ENCODE data around the gene IVD.

IVD gene

DNA sequence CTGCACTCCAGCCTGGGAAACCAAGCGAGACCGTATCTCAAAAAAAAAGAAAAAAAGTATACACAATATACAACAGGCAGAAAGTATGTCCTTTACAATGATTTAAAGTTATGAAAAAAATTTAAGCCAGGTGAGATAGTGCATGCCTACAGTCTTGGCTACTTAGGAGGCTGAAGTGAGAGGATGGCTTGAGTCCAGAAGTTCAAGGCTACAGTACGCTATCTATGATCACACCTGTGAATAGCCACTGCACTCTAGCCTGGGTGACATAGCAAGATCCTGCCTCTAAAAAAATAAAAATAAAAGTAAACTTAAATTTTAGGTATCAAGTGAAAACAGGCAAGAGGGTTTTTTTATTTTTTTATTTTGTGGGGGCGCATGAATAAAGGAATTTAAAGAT lies 26.2 kb upstream of the IVD start:
- no peak for DNase-seq

GRCh38 chr15:40379853-40380252 lies 25.7 kb upstream of the IVD start:
- no peak for DNase-seq

DNA sequence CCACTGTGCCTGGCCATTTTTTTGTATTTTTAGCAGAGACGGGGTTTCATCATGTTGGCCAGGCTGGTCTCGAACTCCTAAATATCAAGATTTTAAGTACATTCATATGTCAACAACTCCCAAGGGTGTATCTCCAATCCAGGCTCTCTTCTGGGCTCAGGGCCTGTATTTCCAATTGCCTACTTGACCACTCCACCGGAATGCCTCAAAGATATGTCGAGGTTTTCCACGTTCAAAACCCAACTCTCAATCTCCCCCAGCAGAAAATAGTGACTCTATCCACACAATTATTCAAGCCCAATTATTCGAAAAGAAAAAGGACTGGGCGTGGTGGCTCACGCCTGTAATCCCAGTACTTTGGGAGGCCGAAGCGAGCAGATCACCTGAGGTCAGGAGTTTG lies 25.0 kb upstream of the IVD start:
- DNase-seq = no peak

GRCh38 chr15:40381818-40382529 lies 23.6 kb upstream of the IVD start:
- no peak for DNase-seq

DNA sequence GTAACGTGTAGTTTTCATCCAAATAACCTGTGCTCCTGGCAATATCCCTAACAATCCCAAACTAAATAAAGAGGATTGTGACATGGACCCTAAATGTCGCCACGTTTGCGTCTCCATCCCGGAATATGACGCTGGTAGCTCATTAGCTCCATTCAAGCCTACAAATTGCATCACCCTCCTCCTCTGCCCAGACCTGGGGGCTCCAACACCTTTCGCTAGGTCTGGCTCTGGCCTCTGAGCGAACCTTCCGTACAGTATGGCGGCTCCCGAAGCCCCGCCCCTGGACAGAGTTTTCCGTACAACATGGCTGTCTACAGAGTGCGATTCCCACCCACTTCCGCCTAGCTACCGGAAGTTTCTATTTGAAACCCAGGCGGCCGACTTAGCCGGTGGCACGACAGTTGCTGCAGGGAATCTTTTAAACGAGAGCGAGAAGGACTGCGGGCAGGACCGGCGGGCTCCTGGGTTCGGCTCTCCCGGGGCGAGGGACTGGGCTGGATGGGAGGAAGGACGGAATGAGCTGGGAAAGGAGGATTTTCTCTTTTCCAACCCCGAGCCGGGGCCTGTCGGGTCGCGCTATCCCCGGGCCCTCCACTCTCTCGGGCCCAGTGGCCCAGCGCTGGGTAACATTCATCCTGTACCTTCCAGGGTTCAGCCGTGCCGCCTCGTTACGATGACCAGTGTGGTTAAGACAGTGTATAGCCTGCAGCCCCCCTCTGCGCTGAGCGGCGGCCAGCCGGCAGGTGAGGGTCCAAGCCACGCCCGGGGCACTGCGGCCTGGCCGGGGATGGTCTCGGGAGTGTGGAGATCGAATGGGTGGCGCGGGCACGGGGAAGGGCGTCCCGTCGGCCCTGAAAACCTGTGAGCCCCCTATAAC lies 22.8 kb upstream of the IVD start, which contains the start of gene KNSTRN:
KNSTRN (plus strand) TSS at position 142 of the 877 bp plus-strand sequence; CDS start at position 257, 115 bp downstream.
- peak; percentile 78 for DNase-seq

GRCh38 chr15:40386480-40386879 lies 19.1 kb upstream of the IVD start:
- no peak for DNase-seq

DNA sequence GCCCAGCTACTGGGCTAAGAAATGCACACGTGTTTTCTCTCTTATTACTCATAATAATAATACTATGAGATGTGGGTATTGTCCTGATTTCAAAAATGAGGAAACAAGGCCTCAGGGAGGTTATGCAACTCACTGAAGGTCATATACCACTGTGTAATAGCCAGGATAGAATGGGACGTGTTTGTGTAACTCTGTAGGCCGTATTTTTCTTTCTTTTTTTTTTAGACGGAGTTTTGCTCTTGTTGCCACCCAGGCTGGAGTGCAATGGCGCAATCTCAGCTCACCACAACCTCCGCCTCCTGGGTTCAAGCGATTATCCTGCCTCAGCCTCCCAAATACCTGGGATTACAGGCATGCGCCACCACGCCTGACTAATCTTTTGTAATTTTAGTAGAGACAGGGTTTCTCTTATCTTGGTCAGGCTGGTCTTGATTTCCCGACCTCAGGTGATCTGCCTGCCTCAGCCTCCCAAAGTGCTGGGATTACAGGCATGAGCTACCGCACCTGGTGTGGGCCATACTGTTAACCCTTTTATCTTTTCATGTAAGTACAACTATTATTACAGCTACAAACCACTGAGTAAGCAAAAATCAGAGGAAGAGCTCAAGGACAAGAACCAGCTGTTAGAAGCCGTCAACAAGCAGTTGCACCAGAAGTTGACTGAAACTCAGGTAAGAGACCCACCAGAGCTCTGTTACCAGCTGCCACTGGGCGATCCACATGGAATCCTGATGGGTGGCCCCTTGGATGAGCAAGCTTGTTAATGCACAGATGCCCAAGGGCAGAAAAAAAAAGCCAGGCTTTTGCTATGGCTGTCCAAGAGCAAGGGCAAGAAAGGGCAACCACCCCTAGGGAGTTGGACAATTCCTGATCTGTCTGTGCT lies 16.4 kb upstream of the IVD start:
- DNase-seq = no peak

GRCh38 chr15:40389824-40390595 lies 15.6 kb upstream of the IVD start:
- DNase-seq = no peak

DNA sequence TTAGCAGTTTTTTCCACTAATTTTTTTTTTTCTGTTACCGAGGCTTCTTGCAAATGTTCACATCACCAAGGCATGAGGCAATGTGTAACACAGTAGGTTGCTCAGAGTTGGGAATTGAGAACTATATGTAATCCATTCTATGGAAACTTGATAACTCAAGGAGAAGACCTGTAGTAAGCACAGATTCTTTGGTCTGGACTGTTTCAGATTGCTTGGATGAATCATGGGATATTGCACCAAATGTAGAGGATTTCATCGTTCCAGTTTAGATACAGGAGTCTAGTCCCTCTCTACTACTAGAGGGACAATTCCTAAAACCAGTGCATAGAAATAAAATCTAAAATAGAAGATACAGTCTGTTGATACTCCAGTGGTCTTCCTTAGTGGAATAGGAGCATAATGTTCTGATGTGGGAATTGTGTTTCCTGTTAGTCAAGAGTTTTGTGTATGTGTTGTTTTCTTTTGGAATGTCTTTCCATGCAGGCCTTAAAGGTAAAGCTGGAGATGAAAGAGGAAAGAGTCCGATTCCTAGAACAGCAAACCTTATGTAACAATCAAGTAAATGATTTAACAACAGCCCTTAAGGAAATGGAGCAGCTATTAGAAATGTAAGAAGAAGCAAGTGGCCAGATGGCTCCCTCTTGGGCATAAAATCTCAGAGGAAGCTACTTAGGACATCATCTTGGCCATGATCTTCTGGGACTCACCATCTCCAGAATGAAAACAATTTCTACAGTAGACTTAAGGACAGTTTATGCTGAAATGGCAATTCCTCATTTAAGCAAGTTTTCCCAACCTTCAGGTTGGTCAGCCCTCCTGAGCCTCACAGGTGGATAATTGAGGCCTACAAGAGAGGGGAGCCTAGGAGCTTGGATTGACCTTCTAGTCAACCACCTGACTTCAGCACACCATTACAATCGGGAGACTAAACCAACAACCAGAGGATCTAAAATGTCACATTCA lies 12.3 kb upstream of the IVD start:
- DNase-seq = no peak

DNA sequence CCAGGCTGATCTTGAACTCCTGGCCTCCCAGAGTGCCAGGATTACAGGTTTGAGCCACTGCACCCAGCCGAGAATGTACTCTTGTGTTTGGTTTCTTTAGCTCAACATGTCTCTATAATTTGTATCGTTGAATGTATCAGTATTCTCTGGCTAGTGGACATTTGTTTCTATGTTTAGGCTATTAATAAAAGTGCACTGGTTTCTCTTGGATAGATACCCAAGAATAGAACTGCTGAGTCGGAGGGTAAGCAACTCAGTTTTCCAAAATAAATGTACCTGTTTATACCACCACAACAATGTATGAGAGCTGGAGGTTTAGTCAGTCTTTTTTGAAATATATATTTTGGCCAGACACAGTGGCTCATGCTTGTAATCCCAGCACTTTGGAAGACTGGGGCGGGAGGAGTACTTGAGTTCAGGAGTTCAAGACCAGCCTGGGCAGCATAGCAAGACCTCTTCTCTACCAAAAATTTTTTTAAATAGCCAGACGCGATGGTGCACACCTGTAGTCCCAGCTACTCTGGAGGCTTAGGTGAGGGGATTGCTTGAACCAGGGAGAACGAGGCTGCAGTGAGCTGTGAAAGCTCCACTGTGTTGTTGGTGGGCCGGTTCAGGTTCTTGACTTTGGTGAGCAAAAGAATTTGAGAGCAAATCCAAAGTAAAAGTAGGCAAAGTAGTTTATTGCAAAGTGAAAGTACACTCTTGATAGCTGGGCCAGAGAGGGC lies 7.7 kb upstream of the IVD start:
- DNase-seq = no peak

- no peak for DNase-seq
These were observed 7.2 kb upstream of the IVD start for GRCh38 chr15:40398413-40398873.

DNA sequence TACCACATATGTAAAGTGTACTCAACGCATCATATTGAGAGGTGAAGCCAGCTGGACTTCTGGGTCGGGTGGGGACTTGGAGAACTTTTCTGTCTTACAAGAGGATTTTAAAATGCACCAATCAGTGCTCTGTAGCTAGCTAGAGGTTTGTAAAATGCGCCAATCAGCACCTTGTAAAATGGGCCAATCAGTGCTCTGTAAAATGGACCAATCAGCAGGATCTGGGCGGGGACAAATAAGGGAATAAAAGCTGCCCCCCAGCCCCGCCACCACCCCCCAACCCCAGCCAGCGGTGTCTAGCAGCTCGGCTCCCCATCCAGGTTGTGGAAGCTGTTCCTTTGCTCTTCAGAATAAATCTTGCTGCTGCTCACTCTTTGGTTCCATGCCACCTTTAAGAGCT lies 6.2 kb upstream of the IVD start:
- DNase-seq = no peak

DNA sequence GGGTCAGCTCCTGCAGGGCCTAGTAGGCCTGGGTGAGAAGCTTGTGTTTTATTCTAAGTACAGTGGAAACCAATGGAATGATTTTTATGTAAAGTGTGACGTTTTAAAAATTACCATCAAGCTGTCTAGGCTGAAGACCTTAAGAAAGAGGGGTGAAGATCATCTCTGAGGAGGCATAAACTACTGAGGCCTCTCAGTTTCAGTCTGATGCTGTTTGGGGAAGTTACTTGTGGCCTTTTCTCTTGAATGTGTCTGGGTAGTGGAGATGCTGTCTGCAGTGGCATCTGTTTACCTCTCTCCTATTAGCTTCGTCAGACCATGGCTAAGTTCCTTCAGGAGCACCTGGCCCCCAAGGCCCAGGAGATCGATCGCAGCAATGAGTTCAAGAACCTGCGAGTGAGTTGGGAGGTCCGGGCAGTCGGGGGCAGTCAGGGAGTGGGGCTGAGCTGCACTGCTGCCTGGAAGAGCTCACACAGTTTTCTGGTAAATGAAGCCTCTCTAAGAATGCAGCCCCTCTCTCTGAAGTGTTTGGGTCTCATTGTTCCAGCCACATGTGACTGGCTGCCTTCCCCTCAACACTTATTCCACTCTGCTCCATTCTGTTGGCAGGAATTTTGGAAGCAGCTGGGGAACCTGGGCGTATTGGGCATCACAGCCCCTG lies 1.9 kb downstream of the IVD start:
- no peak for DNase-seq

DNA sequence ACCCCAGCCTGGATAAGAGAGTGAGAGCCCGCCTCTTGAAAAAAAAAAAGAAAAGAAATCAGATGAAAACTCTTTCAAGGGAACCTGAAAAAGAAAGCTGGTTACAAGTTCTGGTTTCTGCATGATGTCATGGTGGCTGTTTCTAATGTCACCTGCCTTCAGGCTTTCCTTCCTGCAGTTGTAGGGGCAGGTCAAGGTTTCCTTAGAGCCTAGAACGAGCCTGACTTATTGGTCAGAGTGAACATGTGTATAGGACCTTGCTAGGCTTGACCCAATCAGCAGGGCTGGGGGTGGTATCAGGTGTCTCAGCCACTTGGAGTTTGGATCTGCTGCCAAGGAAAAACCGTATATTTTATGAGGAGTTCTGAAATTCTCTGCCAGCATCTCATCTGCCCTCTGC lies 3.8 kb downstream of the IVD start:
- no peak for DNase-seq

DNA sequence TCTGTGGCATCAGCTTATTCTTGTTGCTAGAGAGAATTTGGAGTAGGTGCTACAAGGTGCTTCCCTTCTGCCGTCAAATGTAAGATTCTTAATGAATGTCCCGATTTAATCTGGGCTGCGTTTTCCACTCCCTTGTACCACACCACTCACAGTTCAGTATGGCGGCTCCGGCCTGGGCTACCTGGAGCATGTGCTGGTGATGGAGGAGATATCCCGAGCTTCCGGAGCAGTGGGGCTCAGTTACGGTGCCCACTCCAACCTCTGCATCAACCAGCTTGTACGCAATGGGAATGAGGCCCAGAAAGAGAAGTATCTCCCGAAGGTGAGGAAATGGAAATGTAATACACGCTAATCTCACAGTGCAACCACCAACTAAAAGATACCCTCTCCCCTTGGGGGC lies 4.9 kb downstream of the IVD start:
- no peak for DNase-seq

DNA sequence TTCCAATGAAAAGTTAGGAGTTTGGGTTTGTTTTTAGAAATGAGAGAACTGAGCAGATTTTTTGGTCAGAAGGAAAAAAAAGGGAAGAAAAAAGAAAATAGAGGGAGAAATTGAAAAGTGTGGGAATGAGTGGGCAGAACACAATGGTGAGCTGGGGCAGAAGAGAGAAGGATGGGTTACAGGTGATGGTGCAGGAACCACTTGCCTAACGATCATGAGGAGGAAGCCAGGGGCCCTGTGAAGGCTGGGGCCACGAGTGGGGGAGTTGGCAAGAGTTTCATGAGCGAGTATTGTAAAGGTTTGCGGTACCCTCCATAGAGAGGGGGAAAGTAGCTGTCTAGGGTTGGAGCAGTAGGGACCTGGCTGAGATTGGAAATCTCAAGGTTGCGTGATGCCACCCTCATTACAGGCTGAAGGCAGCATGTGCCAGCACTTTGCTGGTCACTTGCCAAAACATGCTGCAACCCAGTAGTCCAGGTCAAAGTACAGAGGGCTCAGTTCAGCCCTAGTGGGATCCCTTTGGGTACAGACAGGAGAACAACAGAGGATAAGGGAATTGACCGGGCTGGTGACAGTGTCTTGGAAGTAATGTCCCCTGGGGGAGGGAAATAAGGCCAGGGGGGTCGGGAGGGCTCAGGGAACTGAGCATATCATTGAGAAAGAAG lies 6.6 kb downstream of the IVD start:
- DNase-seq = no peak

DNA sequence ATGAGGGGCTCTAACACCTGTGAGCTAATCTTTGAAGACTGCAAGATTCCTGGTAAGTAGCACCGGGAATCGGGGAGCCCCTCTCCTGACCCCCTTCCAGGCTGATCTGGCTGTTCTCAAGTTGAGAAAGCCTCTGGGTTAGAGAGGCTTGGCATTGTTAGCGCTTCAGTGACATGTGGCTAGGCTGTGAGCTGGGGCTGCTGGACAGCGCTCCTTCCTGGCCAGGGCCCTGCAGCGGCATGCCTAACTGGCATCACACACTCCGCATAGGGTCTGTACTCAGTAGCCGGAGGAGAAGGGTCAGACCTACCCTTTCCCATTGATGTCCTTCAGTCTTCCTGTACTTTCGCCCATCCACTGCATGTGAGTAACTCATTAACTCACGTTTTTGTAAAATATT lies 7.4 kb downstream of the IVD start:
- DNase-seq = no peak

DNA sequence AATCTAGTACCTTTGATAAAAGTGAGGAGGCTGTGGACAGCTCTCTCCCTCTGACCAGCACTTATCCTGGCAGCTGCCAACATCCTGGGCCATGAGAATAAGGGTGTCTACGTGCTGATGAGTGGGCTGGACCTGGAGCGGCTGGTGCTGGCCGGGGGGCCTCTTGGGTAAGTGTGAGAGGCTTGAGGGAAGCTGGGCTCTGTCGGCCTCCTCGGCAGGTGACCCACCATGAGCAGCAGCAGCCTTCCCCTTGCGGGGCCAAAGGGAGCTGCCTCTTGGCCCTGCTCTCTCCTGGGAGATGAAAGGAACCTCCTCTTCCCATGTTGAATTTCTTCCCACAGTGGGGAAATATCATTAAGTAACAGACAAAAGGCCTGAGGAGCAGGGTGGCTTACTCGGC lies 9.2 kb downstream of the IVD start:
- no peak for DNase-seq

GRCh38 chr15:40415226-40415625 lies 9.6 kb downstream of the IVD start:
- DNase-seq = no peak
